Effector memory CD8-positive, alpha-beta T cell (primary cell): ENCODE data around the gene UQCR11.

Experiments
- ATAC-seq: fragments of 150-1000 bp; cut with Tn5 transposase; replicated peaks from 2 replicates; pipeline ENCODE4 v1.10.0; 2021; ENCODE audit warnings: mild to moderate bottlenecking, moderate library complexity
- DNase-seq, 3 experiments: peaks; one replicate each; pipeline ENCODE4 v3.0.0; 2021
- H3K27ac Mint-ChIP-seq, 2 donors: one replicate each; pipeline ENCODE4 v1.8.0; 2022; ENCODE audit warnings: mild to moderate bottlenecking in 2 of 2, mixed read lengths in 2 of 2, moderate library complexity in 2 of 2
- H3K27me3 Mint-ChIP-seq, 2 donors: one replicate each; pipeline ENCODE4 v1.8.0; 2022; ENCODE audit warnings: mixed read lengths in 2 of 2
- H3K36me3 Mint-ChIP-seq: one replicate; pipeline ENCODE4 v1.8.0; 2022; ENCODE audit warnings: mild to moderate bottlenecking, moderate library complexity, mixed read lengths; ENCODE audit not compliant: insufficient read depth
- H3K4me1 Mint-ChIP-seq, 2 donors: one replicate each; pipeline ENCODE4 v1.8.0; 2022; ENCODE audit warnings: low read depth in 2 of 2, mixed read lengths in 2 of 2
- H3K4me3 Mint-ChIP-seq, 2 donors: one replicate each; pipeline ENCODE4 v1.8.0; 2022; ENCODE audit warnings: mild to moderate bottlenecking in 2 of 2, mixed read lengths in 2 of 2, moderate library complexity in 2 of 2
- H3K9me3 Mint-ChIP-seq, 2 donors: one replicate each; pipeline ENCODE4 v1.8.0; 2022; ENCODE audit warnings: mixed read lengths in 2 of 2

The UQCR11 gene

GRCh38 chr19:1551068-1552040 lies 53.9 kb downstream of the UQCR11 start:
- DNase-seq, result no peak
- H3K4me1 Mint-ChIP-seq, result peaks cover 0 to under 1% of the 10 kb centered on the region in 2 donors
- ATAC-seq, result no peak
- H3K4me3 Mint-ChIP-seq, result no peak overlapping the region
- no peaks in the 10 kb centered on the region for H3K36me3 Mint-ChIP-seq
- H3K27me3 Mint-ChIP-seq, result peaks cover 10 to 25% of the 10 kb centered on the region in 2 donors
- no peak overlapping the region for H3K27ac Mint-ChIP-seq
- no peaks in the 10 kb centered on the region for H3K9me3 Mint-ChIP-seq

DNA sequence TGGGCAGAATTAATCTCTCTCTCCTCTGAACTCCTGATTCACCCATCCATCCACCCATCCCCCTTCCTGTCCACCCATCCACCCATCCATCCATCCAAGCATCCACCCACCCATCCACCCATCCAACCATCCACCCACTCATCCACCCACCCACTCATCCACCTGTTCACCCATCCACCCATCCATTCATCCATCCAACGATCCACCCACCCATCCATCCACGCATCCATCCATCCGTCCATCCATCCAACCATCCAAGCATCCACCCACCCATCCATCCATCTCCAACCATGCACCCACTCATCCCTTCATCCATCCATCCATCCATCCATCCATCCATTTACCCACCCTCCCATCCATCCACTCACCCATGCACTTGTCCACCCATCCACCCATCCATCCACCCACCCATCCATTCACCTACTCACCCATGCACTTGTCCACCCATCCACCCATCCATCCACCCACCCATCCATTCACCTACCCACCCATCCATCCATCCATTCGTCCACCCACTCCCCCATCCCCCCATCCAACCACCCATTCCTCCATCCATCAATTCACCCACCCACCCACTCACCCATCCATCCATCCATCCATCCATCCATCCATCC lies 55.8 kb downstream of the UQCR11 start:
- no peak overlapping the region for H3K27ac Mint-ChIP-seq
- no peak overlapping the region for H3K4me3 Mint-ChIP-seq
- no peaks in the 10 kb centered on the region for H3K9me3 Mint-ChIP-seq
- DNase-seq (no peak), ATAC-seq (no peak)
- H3K36me3 Mint-ChIP-seq, result peaks cover 3% of the 10 kb centered on the region
- H3K27me3 Mint-ChIP-seq, result peaks cover 15 to 32% of the 10 kb centered on the region in 2 donors
- H3K4me1 Mint-ChIP-seq, result peaks cover 3 to 4% of the 10 kb centered on the region in 2 donors
